Ascending aorta (tissue), 2 donors: ENCODE results near the gene LRP2BP. TPM values are rescaled to one million over a fixed set of nuclear protein-coding genes. Genes with fewer than 3 reads are reported as not detected.
"Not testable (repeated sequence)": the region's sequence is repeated elsewhere in the genome, so short reads cannot be mapped to it uniquely, and the experiment has no call there.

ENCODE experiments used
- DNase-seq, 2 donors: peaks; one replicate each; pipeline ENCODE4 v3.0.0-alpha.2; 2019; ENCODE audit warnings: low spot score in 2 of 2
- H3K27ac ChIP-seq, 2 donors: fragments of 200-600 bp; sonication (generic); one replicate each; pipeline ENCODE4 v1.5.1; 2016 to 2017; ENCODE audit warnings: mild to moderate bottlenecking in 1 of 2
- H3K27me3 ChIP-seq: fragments of 200-600 bp; sonication (generic); one replicate; pipeline ENCODE4 v1.5.1; 2017
- H3K36me3 ChIP-seq, 2 donors: fragments of 200-600 bp; sonication (generic); one replicate each; pipeline ENCODE4 v1.5.1; 2016
- H3K4me1 ChIP-seq, 2 donors: fragments of 200-600 bp; sonication (generic); one replicate each; pipeline ENCODE4 v1.5.1; 2016 to 2017; ENCODE audit warnings: mild to moderate bottlenecking in 1 of 2
- H3K4me3 ChIP-seq, 2 donors: fragments of 200-600 bp; sonication (generic); one replicate each; pipeline ENCODE4 v1.5.1; 2016 to 2017; ENCODE audit warnings: mild to moderate bottlenecking in 1 of 2
- H3K9me3 ChIP-seq, 2 donors: fragments of 200-600 bp; sonication (generic); one replicate each; pipeline ENCODE4 v1.5.1; 2016
- CTCF ChIP-seq, 3 experiments: fragments of 200-600 bp in 2 of 3; fragments of 450-650 bp in 1 of 3; sonication (generic) in 2 of 3; IDR thresholded peaks; one replicate each; pipeline ENCODE4 v1.5.1; 2016 to 2019; ENCODE audit warnings: antibody characterized with exemption in 3 of 3, mild to moderate bottlenecking in 1 of 3, moderate library complexity in 1 of 3
- intact Hi-C: fragments of 100-400 bp; cut with DNase I; formaldehyde crosslinking; loops from one replicate; pipeline ENCODE4 v1.15.1; 2023
- total RNA-seq: library from RNA; depleted of rRNA; stranded (reverse); fragments of >200 nt; gene quantifications from one replicate; pipeline ENCODE4 v1.1.0, GENCODE V29; 2016

The LRP2BP gene
- total RNA-seq, 1 donor from 2014 or later: 0.53 TPM

DNA sequence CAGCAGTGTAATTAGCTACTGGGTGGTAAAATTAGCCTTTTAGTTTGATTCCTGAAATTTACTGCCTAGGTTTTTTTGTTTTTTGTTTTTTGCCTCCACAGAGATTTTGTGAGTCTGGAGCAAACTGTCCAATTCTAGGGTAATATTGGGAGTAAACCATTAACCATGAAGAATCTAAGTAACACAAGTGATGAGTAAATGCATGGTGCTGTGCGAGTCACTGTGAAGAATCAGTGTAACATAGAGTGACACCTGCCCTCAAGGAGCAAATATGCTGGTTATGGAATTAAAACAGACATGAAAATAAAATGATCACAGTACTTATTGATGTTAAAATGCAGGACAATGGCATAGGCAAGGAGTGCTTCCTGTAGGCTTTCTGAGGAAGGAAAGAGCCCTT, 60.1 kb downstream of the LRP2BP start:
- Histone ChIP-seq H3K4me1 (peaks cover 0 to 2% of the 10 kb centered on the region in 2 donors), H3K36me3 (no peaks in the 10 kb centered on the region), H3K27ac (peak overlapping the region in 1 of 2 donors; percentile 14), H3K4me3 (no peak overlapping the region), H3K27me3 (no peaks in the 10 kb centered on the region), H3K9me3 (no peaks in the 10 kb centered on the region)
- TF ChIP-seq CTCF (IDR thresholded peaks at IDR 0.05): no peak
- intact Hi-C loops: no loop called here
- DNase-seq: no peak

GRCh38 chr4:185334326-185334725, 61.4 kb downstream of the LRP2BP start:
- H3K27me3 ChIP-seq: no peaks in the 10 kb centered on the region
- TF ChIP-seq CTCF (IDR thresholded peaks at IDR 0.05): no peak
- H3K36me3 ChIP-seq: no peaks in the 10 kb centered on the region
- peaks cover 0 to 2% of the 10 kb centered on the region in 2 donors for H3K4me1 ChIP-seq
- peak overlapping the region in 1 of 2 donors; percentile 33 for H3K27ac ChIP-seq
- H3K9me3 ChIP-seq: peaks cover 0 to 3% of the 10 kb centered on the region in 2 donors
- H3K4me3 ChIP-seq: no peak overlapping the region
- DNase-seq: no peak
- intact Hi-C loops: no loop called here

DNA sequence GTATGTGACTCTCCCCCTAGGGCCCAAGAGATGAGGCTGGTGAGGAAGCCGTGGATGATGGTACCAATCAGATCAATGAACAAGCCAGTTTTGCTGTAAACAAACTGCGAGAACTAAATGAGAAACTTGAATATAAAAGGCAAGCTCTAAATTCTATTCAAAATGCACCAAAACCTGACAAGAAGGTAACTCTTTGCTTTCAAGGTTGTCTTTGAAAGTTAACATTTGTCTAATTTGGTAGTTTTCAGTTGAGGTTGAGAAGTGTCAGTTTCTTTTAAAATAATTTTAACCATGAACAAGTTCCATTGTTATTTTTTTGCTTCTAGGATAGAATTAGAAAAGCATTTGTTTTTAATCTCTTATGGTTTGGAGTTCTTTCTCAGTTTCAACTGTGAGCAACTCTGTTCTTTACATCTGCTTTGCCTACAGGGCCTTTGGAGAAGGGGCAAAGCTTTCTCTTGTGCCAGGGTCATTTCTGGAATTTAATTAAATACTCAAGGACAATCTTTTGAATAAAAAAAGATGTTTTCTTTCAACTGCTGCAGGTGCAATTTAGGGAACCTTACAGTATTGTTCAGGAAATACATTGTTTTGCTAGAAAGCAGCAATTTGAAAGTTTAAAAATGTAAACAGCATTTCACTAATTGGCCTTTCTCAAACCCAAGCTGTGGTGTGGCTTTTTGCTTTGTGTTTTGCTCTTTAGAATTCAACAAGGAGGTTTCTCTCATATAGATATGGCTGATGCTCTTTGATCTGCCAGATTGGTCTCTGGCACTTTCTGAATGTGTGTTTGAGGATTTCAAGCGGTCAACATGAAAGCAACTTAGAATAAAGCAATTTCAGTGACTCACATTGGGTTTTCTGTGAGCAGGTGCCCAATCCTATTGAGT, 62.9 kb downstream of the LRP2BP start:
- Histone ChIP-seq H3K27ac (peak overlapping the region in 1 of 2 donors; percentile 3), H3K9me3 (peaks cover 0 to 3% of the 10 kb centered on the region in 2 donors), H3K4me1 (peaks cover 0 to 2% of the 10 kb centered on the region in 2 donors), H3K27me3 (no peaks in the 10 kb centered on the region), H3K4me3 (no peak overlapping the region), H3K36me3 (no peaks in the 10 kb centered on the region)
- intact Hi-C loops: no loop called here
- TF ChIP-seq CTCF (IDR thresholded peaks at IDR 0.05): no peak
- DNase-seq: no peak

- H3K27ac ChIP-seq, intact Hi-C loops, H3K9me3 ChIP-seq: not testable (repeated sequence)
These were observed 65.7 kb downstream of the LRP2BP start for GRCh38 chr4:185329879-185330510.

DNA sequence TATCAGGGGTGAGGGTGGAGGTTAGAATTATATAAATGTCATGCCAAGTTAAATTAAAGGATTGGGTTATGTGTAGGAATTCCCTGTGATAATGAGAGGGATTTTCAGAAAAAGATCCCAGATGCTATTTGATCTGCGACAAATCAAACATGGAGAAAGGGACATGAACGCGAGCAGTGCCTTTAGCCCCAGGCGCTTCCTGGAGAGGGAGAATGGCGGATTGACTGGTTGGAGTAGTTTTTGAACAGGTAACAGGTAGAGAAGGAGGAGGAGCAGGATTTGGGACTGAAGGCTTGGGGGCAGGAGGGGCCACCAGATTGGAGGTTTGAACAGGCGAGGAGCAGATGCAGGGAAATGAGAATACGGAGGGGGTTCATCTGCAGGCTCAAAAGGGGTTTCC, 67.1 kb downstream of the LRP2BP start:
- Histone ChIP-seq H3K27ac (no peak overlapping the region), H3K9me3 (peaks cover 0 to 3% of the 10 kb centered on the region in 2 donors), H3K27me3 (no peaks in the 10 kb centered on the region), H3K4me1 (no peaks in the 10 kb centered on the region), H3K36me3 (no peaks in the 10 kb centered on the region), H3K4me3 (no peak overlapping the region)
- no peak for TF ChIP-seq CTCF (IDR thresholded peaks at IDR 0.05)
- intact Hi-C loops: no loop called here
- no peak for DNase-seq

More at GRCh38 chr4:185329879-185330510, 65.7 kb downstream of the LRP2BP start:
- not testable (repeated sequence) for H3K27me3 ChIP-seq, H3K36me3 ChIP-seq, H3K4me1 ChIP-seq, H3K4me3 ChIP-seq, DNase-seq

GRCh38 chr4:185325721-185326120, 70.0 kb downstream of the LRP2BP start:
- H3K9me3 ChIP-seq, DNase-seq, H3K36me3 ChIP-seq: not testable (repeated sequence)

GRCh38 chr4:185324361-185324760, 71.4 kb downstream of the LRP2BP start:
- intact Hi-C loops, H3K36me3 ChIP-seq, H3K27me3 ChIP-seq, H3K4me1 ChIP-seq, H3K4me3 ChIP-seq, DNase-seq, H3K9me3 ChIP-seq, H3K27ac ChIP-seq: not testable (repeated sequence)

More at GRCh38 chr4:185325721-185326120, 70.0 kb downstream of the LRP2BP start:
- H3K4me1 ChIP-seq, H3K4me3 ChIP-seq, H3K27me3 ChIP-seq, intact Hi-C loops, H3K27ac ChIP-seq: not testable (repeated sequence)
